CD4-positive, alpha-beta T cell (primary cell): ENCODE data around the gene TMCO4. TPM values are rescaled to one million over a fixed set of nuclear protein-coding genes. Genes with fewer than 3 reads are reported as not detected.

ENCODE experiments used
- ATAC-seq: fragments of 200-7000 bp; cut with Tn5 transposase; one replicate; pipeline ENCODE4 v1.10.0; 2022; ENCODE audit warnings: mild to moderate bottlenecking; ENCODE audit not compliant: poor library complexity
- CTCF ChIA-PET: fragments of 350-600 bp; sonication (Branson Sonifier 250); formaldehyde crosslinking; loops from one replicate; lab custom pipeline; 2021; ENCODE audit warnings: antibody characterized with exemption, inconsistent platforms; lab: Charles Lee
- POLR2A ChIA-PET: fragments of 350-600 bp; sonication (Branson Sonifier 250); formaldehyde crosslinking; loops from one replicate; lab custom pipeline; 2021; ENCODE audit warnings: antibody characterized with exemption, inconsistent platforms; lab: Charles Lee
- DNase-seq, 14 experiments: peaks; one replicate each; pipeline ENCODE4 v3.0.0-alpha.2; 2013 to 2020; ENCODE audit warnings: mixed read lengths in 2 of 14
- H3K27ac ChIP-seq, 2 donors: one replicate each; pipeline versions ENCODE4 v1.5.1 to v1.7.0; 2013; ENCODE audit warnings: low read length in 2 of 2, low read depth in 1 of 2, mild to moderate bottlenecking in 1 of 2
- H3K27me3 ChIP-seq, 2 experiments: 1 replicate in 1 of 2; 2 replicates in 1 of 2; pipeline versions ENCODE4 v1.6.1 to v1.7.0; 2013; ENCODE audit warnings: low read length in 2 of 2, control low read depth in 1 of 2, mild to moderate bottlenecking in 1 of 2, moderate library complexity in 1 of 2; ENCODE audit not compliant: insufficient read depth in 2 of 2, control insufficient read depth in 1 of 2
- H3K36me3 ChIP-seq: one replicate; pipeline ENCODE4 v1.6.1; 2013; ENCODE audit warnings: low read length, control low read depth; ENCODE audit not compliant: insufficient read depth
- H3K4me1 ChIP-seq: one replicate; pipeline ENCODE4 v1.6.1; 2013; ENCODE audit warnings: low read length, control low read depth; ENCODE audit not compliant: insufficient read depth
- H3K4me3 ChIP-seq: one replicate; pipeline ENCODE4 v1.5.1; 2013; ENCODE audit warnings: mild to moderate bottlenecking, low read length, moderate library complexity
- H3K9me3 ChIP-seq, 2 experiments: 1 replicate in 1 of 2; 2 replicates in 1 of 2; pipeline versions ENCODE4 v1.6.1 to v1.7.0; 2013; ENCODE audit warnings: low read length in 2 of 2, mild to moderate bottlenecking in 2 of 2, control low read depth in 1 of 2, moderate library complexity in 1 of 2; ENCODE audit not compliant: control insufficient read depth in 1 of 2, insufficient read depth in 1 of 2
- H3K27ac Mint-ChIP-seq: one replicate; pipeline ENCODE4 v1.8.0; 2020; ENCODE audit warnings: mixed read lengths
- H3K27me3 Mint-ChIP-seq: one replicate; pipeline ENCODE4 v1.8.0; 2021; ENCODE audit warnings: mixed read lengths
- H3K36me3 Mint-ChIP-seq: one replicate; pipeline ENCODE4 v1.8.0; 2021; ENCODE audit warnings: low read depth, mixed read lengths
- H3K4me1 Mint-ChIP-seq: one replicate; pipeline ENCODE4 v1.8.0; 2021; ENCODE audit warnings: low read depth, mixed read lengths
- H3K4me3 Mint-ChIP-seq: one replicate; pipeline ENCODE4 v1.8.0; 2020; ENCODE audit warnings: mild to moderate bottlenecking, mixed read lengths
- H3K9me3 Mint-ChIP-seq: one replicate; pipeline ENCODE4 v1.8.0; 2020; ENCODE audit warnings: mixed read lengths
- intact Hi-C, 2 experiments: fragments of 100-400 bp; cut with DNase I in 1 of 2; cut with micrococcal nuclease in 1 of 2; formaldehyde crosslinking; loops; one replicate each; pipeline versions ENCODE4 v1.15.1 to v1.9.0; 2023 to 2025; cut with DNase I, micrococcal nuclease
- total RNA-seq, 174 experiments: library from RNA in 2 of 174; stranded (reverse) in 2 of 174; gene quantifications; one replicate each; pipeline ENCODE4 v1.2.3 and lab custom pipeline; 2021 to 2026
- TF ChIP-seq, protein P1 (sequence below): fragments of 200-600 bp; IDR thresholded peaks from one replicate; pipeline ENCODE4 v1.8.0; 2022; ENCODE audit warnings: antibody characterized with exemption, mild to moderate bottlenecking

The TMCO4 gene
- total RNA-seq, 2 experiments from 2014 or later, result 12.4 to 13.9 TPM

DNA sequence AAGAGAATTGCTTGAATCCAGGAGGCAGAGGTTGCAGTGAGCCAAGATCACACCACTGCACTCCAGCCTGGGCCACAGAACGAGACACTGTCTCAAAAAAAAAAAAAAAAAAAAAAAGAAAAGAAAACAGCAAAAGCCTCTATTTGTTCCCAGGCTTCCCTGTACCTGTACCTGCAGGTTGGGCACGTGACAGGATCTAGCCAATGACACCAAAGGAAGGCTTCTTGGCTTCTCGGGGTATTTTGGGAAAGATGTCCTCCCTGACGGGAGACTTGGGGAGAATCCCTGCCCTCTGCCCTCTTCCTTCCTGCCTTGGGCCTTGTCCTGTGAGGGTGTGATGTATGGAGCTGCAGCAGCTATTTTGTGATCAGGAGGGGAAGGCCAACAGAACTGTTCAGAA lies 22.8 kb downstream of the TMCO4 start:
- ATAC-seq, result no peak
- CTCF ChIA-PET, result no interaction called here
- intact Hi-C loops, result no loop called here
- DNase-seq, result no peak
- no peak overlapping the region for H3K27ac ChIP-seq
- no peaks in the 10 kb centered on the region for H3K27me3 ChIP-seq
- peaks cover 63% of the 10 kb centered on the region for H3K36me3 ChIP-seq
- TF ChIP-seq, protein P1, sequence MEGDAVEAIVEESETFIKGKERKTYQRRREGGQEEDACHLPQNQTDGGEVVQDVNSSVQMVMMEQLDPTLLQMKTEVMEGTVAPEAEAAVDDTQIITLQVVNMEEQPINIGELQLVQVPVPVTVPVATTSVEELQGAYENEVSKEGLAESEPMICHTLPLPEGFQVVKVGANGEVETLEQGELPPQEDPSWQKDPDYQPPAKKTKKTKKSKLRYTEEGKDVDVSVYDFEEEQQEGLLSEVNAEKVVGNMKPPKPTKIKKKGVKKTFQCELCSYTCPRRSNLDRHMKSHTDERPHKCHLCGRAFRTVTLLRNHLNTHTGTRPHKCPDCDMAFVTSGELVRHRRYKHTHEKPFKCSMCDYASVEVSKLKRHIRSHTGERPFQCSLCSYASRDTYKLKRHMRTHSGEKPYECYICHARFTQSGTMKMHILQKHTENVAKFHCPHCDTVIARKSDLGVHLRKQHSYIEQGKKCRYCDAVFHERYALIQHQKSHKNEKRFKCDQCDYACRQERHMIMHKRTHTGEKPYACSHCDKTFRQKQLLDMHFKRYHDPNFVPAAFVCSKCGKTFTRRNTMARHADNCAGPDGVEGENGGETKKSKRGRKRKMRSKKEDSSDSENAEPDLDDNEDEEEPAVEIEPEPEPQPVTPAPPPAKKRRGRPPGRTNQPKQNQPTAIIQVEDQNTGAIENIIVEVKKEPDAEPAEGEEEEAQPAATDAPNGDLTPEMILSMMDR, result no peak
- H3K9me3 ChIP-seq, result peaks cover 0 to 6% of the 10 kb centered on the region in 2 experiments
- POLR2A ChIA-PET, result no interaction called here
- H3K4me1 ChIP-seq, result no peaks in the 10 kb centered on the region
- Mint-ChIP-seq H3K4me1 (no peaks in the 10 kb centered on the region), H3K27me3 (no peaks in the 10 kb centered on the region), H3K27ac (no peak overlapping the region), H3K9me3 (no peaks in the 10 kb centered on the region), H3K4me3 (no peak overlapping the region), H3K36me3 (peaks cover 77% of the 10 kb centered on the region)
- H3K4me3 ChIP-seq, result no peak overlapping the region

DNA sequence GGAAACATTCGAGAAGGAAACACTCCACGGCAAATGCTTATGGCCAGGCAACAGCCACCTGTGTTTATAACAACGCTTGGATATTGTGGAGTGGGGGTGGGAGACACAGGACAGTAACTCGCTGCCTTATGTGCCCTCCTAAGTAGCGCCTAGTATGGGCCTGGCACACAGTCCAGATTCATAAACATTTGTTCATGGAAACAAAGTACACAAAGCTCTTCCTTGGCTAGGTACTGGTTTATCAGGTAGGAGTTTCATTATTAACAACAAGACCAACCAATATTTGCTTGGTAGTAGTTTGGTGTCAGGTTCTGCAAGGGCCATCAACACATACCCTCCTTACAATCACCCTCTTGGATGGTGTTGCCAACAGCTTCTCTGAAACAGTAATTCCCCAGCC lies 23.4 kb downstream of the TMCO4 start:
- intact Hi-C loops, result no loop called here
- TF ChIP-seq, protein P1, result no peak
- no peak overlapping the region for H3K27ac Mint-ChIP-seq
- H3K4me1 Mint-ChIP-seq, result no peaks in the 10 kb centered on the region
- no peaks in the 10 kb centered on the region for H3K9me3 Mint-ChIP-seq
- H3K4me1 ChIP-seq, result no peaks in the 10 kb centered on the region
- ChIA-PET POLR2A (no interaction called here), CTCF (no interaction called here)
- H3K9me3 ChIP-seq, result peaks cover 0 to 6% of the 10 kb centered on the region in 2 experiments
- no peak overlapping the region for H3K27ac ChIP-seq
- H3K27me3 Mint-ChIP-seq, result no peaks in the 10 kb centered on the region
- peaks cover 63% of the 10 kb centered on the region for H3K36me3 ChIP-seq
- DNase-seq (no peak), ATAC-seq (no peak)
- H3K4me3 ChIP-seq, result no peak overlapping the region
- peaks cover 77% of the 10 kb centered on the region for H3K36me3 Mint-ChIP-seq
- no peaks in the 10 kb centered on the region for H3K27me3 ChIP-seq
- no peak overlapping the region for H3K4me3 Mint-ChIP-seq

DNA sequence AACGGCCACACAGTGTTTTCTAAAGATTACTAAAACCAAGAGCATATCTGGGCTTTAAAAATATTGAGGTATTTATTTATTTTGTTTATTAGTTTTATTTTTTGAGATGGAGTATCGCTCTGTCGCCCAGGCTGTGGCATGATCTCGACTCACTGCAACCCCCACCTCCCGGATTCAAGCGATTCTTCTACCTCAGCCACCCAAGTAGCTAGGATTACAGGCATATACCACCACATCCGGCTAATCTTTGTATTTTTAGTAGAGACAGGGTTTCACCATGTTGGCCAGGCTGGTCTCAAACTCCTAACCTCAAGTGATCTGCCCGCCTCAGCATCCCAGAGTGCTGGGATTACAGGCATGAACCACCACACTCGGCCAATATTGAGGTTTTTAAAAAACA lies 23.9 kb downstream of the TMCO4 start:
- TF ChIP-seq, protein P1, result no peak
- H3K4me3 Mint-ChIP-seq, result no peak overlapping the region
- H3K36me3 ChIP-seq, result peaks cover 64% of the 10 kb centered on the region
- H3K9me3 Mint-ChIP-seq, result no peaks in the 10 kb centered on the region
- H3K27me3 Mint-ChIP-seq, result no peaks in the 10 kb centered on the region
- CTCF ChIA-PET, result no interaction called here
- H3K4me1 Mint-ChIP-seq, result no peaks in the 10 kb centered on the region
- no peaks in the 10 kb centered on the region for H3K27me3 ChIP-seq
- POLR2A ChIA-PET, result no interaction called here
- peaks cover 0 to 6% of the 10 kb centered on the region in 2 experiments for H3K9me3 ChIP-seq
- no peak overlapping the region for H3K4me3 ChIP-seq
- no peaks in the 10 kb centered on the region for H3K4me1 ChIP-seq
- intact Hi-C loops, result no loop called here
- ATAC-seq (no peak), DNase-seq (no peak)
- H3K27ac ChIP-seq, result no peak overlapping the region
- no peak overlapping the region for H3K27ac Mint-ChIP-seq
- H3K36me3 Mint-ChIP-seq, result peaks cover 77% of the 10 kb centered on the region
